PC-3 (cell line): ENCODE measurements around the gene MON2.

Experiments
- CTCF ChIP-seq: fragments of 300-600 bp; sonication (generic); conservative IDR thresholded peaks from 2 replicates; pipeline ENCODE4 v1.5.1; 2017; ENCODE audit warnings: antibody characterized with exemption, low read depth, mild to moderate bottlenecking, low read length
- EZH2phosphoT487 ChIP-seq: fragments of 300-600 bp; sonication (generic); IDR thresholded peaks from 2 replicates; pipeline ENCODE4 v1.6.1; 2018; ENCODE audit warnings: mild to moderate bottlenecking, antibody characterized with exemption, low read length, borderline replicate concordance

GRCh38 chr12:62576503-62576902 is 109.9 kb downstream of the MON2 start:
- no peak for TF ChIP-seq CTCF
- no peak for TF ChIP-seq EZH2phosphoT487
